ENCODE results near the gene SELENOT. TPM values are rescaled to one million over a fixed set of nuclear protein-coding genes. Genes with fewer than 3 reads are reported as not detected.
"Not testable (repeated sequence)": the region's sequence is repeated elsewhere in the genome, so short reads cannot be mapped to it uniquely, and the experiment has no call there.

The SELENOT gene
- total RNA-seq, 1 donor from 2014 or later: 73.6 TPM

GRCh38 chr3:150599611-150600297, 3.4 kb upstream of the SELENOT start:
- H3K36me3 Mint-ChIP-seq (ENCODE audit: low read depth, unreplicated experiment): no peaks in the 10 kb centered on the region
- H3K27ac Mint-ChIP-seq (ENCODE audit: unreplicated experiment): peak overlapping the region; percentile 87
- peaks cover 34% of the 10 kb centered on the region for H3K4me1 Mint-ChIP-seq (ENCODE audit: unreplicated experiment)
- no peak for DNase-seq (ENCODE audit: low spot score)
- TF ChIP-seq, protein P1, sequence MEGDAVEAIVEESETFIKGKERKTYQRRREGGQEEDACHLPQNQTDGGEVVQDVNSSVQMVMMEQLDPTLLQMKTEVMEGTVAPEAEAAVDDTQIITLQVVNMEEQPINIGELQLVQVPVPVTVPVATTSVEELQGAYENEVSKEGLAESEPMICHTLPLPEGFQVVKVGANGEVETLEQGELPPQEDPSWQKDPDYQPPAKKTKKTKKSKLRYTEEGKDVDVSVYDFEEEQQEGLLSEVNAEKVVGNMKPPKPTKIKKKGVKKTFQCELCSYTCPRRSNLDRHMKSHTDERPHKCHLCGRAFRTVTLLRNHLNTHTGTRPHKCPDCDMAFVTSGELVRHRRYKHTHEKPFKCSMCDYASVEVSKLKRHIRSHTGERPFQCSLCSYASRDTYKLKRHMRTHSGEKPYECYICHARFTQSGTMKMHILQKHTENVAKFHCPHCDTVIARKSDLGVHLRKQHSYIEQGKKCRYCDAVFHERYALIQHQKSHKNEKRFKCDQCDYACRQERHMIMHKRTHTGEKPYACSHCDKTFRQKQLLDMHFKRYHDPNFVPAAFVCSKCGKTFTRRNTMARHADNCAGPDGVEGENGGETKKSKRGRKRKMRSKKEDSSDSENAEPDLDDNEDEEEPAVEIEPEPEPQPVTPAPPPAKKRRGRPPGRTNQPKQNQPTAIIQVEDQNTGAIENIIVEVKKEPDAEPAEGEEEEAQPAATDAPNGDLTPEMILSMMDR (IDR thresholded peaks at IDR 0.05; ENCODE audit: unreplicated experiment): no peak
- peaks cover 4% of the 10 kb centered on the region for H3K27me3 Mint-ChIP-seq (ENCODE audit: unreplicated experiment)
- H3K9me3 Mint-ChIP-seq (ENCODE audit: unreplicated experiment): no peaks in the 10 kb centered on the region
- no peak overlapping the region for H3K4me3 Mint-ChIP-seq (ENCODE audit: unreplicated experiment)

DNA sequence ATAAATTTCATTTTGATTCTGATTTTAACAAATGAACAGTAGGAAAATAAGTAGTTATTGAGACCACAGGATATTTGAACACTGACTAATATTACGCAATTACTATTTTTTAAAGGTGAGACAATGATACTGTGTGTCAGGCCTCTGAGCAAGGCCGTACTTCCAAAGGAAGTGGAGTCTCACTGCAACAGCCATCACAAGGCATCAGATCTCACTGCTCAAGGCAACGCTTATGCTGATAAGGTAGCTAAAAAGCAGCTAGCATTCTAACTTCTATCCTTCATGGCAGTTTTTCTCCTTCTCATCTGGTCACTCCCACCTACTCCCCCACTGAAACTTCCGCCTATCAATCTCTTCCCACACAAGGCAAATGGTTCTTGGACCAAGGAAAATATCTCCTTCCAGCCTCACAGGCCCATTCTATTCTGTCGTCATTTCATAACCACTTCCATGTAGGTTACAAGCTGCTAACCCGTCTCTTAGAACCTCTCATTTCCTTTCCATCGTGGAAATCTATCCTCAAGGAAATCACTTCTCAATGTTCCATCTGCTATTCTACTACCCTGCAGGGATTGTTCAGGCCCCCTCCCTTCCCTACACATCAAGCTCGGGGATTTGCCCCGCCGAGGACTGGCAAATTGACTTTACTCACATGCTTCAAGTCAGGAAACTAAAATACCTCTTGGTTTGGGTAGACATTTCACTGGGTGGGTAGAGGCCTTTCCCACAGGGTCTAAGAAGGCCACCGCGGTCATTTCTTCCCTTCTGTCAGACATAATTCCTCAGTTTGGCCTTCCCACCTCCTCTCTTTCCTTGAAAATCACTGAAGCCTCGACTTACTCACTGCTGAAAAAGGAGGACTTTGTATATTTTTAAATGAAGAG, 2.2 kb upstream of the SELENOT start:
- not testable (repeated sequence) for H3K27me3 Mint-ChIP-seq (ENCODE audit: unreplicated experiment); H3K36me3 Mint-ChIP-seq (ENCODE audit: low read depth, unreplicated experiment); DNase-seq (ENCODE audit: low spot score); H3K9me3 Mint-ChIP-seq (ENCODE audit: unreplicated experiment)
- Mint-ChIP-seq H3K4me1 (ENCODE audit: unreplicated experiment) (peaks cover 39% of the 10 kb centered on the region), H3K4me3 (ENCODE audit: unreplicated experiment) (peak overlapping the region; percentile 21), H3K27ac (ENCODE audit: unreplicated experiment) (peak overlapping the region; percentile 87)

- H3K9me3 Mint-ChIP-seq (ENCODE audit: unreplicated experiment): no peaks in the 10 kb centered on the region
- peaks cover 42% of the 10 kb centered on the region for H3K4me1 Mint-ChIP-seq (ENCODE audit: unreplicated experiment)
- H3K27me3 Mint-ChIP-seq (ENCODE audit: unreplicated experiment): peaks cover 4% of the 10 kb centered on the region
- H3K36me3 Mint-ChIP-seq (ENCODE audit: low read depth, unreplicated experiment): no peaks in the 10 kb centered on the region
- peak overlapping the region; percentile 99 for H3K4me3 Mint-ChIP-seq (ENCODE audit: unreplicated experiment)
- H3K27ac Mint-ChIP-seq (ENCODE audit: unreplicated experiment): peak overlapping the region; percentile 83
- TF ChIP-seq, protein P1 (IDR thresholded peaks at IDR 0.05; ENCODE audit: unreplicated experiment): no peak
- no peak for DNase-seq (ENCODE audit: low spot score)
Measured at GRCh38 chr3:150602426-150603152, 532 bp upstream of the SELENOT start.

DNA sequence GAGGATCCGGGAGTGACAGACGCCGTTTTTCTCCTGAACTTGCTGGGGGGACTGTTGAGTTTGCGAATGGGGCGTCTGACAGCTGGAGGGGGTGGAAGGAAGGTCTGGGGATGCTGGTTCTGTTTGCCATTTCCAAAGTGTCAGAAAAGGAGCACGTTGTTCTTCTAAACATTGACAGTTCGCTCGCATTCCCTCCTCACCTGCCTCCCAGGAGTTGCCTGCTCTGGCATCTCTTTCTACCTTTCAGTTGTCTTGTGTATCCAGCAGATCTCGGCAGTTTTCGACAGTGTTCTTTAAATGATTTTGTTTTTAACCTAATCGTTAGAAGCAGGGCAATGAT, 829 bp downstream of the SELENOT start:
- TF ChIP-seq, protein P1 (IDR thresholded peaks at IDR 0.05; ENCODE audit: unreplicated experiment): no peak
- no peak for DNase-seq (ENCODE audit: low spot score)
- peak overlapping the region; percentile 87 for H3K27ac Mint-ChIP-seq (ENCODE audit: unreplicated experiment)
- H3K4me1 Mint-ChIP-seq (ENCODE audit: unreplicated experiment): peaks cover 48% of the 10 kb centered on the region
- H3K36me3 Mint-ChIP-seq (ENCODE audit: low read depth, unreplicated experiment): no peaks in the 10 kb centered on the region
- peak overlapping the region; percentile 99 for H3K4me3 Mint-ChIP-seq (ENCODE audit: unreplicated experiment)
- no peaks in the 10 kb centered on the region for H3K9me3 Mint-ChIP-seq (ENCODE audit: unreplicated experiment)
- H3K27me3 Mint-ChIP-seq (ENCODE audit: unreplicated experiment): peaks cover 4% of the 10 kb centered on the region

GRCh38 chr3:150605998-150606641, 3.0 kb downstream of the SELENOT start:
- DNase-seq (ENCODE audit: low spot score): no peak
- no peaks in the 10 kb centered on the region for H3K36me3 Mint-ChIP-seq (ENCODE audit: low read depth, unreplicated experiment)
- H3K4me3 Mint-ChIP-seq (ENCODE audit: unreplicated experiment): no peak overlapping the region
- no peaks in the 10 kb centered on the region for H3K9me3 Mint-ChIP-seq (ENCODE audit: unreplicated experiment)
- peak overlapping the region; percentile 90 for H3K27ac Mint-ChIP-seq (ENCODE audit: unreplicated experiment)
- peaks cover 41% of the 10 kb centered on the region for H3K4me1 Mint-ChIP-seq (ENCODE audit: unreplicated experiment)
- TF ChIP-seq, protein P1 (IDR thresholded peaks at IDR 0.05; ENCODE audit: unreplicated experiment): no peak
- peaks cover 4% of the 10 kb centered on the region for H3K27me3 Mint-ChIP-seq (ENCODE audit: unreplicated experiment)

Data from endothelial cell (in vitro differentiated cells).